Ishikawa (cell line): Measurements from ENCODE around the gene PCDH9.

Source experiments
- CEBPB ChIP-seq: IDR thresholded peaks from 2 replicates; pipeline ENCODE4 v1.6.1; 2012
- CREB1 ChIP-seq: IDR thresholded peaks from 2 replicates; pipeline ENCODE4 v1.6.1; 2012; ENCODE audit warnings: low read depth
- EGR1 ChIP-seq: IDR thresholded peaks from 2 replicates; pipeline ENCODE4 v1.6.1; 2012
- EP300 ChIP-seq: IDR thresholded peaks from 2 replicates; pipeline ENCODE4 v1.6.1; 2012; ENCODE audit warnings: borderline replicate concordance
- FOXM1 ChIP-seq: IDR thresholded peaks from 2 replicates; pipeline ENCODE4 v1.6.1; 2012; ENCODE audit warnings: low read depth, borderline replicate concordance
- RAD21 ChIP-seq: IDR thresholded peaks from 2 replicates; pipeline ENCODE4 v1.6.1; 2012; ENCODE audit warnings: low read depth
- TAF1 ChIP-seq: IDR thresholded peaks from 2 replicates; pipeline ENCODE4 v1.6.1; 2012; ENCODE audit warnings: low read depth, mild to moderate bottlenecking
- TCF12 ChIP-seq: IDR thresholded peaks from 2 replicates; pipeline ENCODE4 v1.6.1; 2012; ENCODE audit warnings: low read depth
- TEAD4 ChIP-seq: IDR thresholded peaks from 2 replicates; pipeline ENCODE4 v1.6.1; 2012
- YY1 ChIP-seq: IDR thresholded peaks from 2 replicates; pipeline ENCODE4 v1.6.1; 2012; ENCODE audit warnings: low read depth
- ZBTB7A ChIP-seq: IDR thresholded peaks from 2 replicates; pipeline ENCODE4 v1.6.1; 2012; ENCODE audit warnings: low read depth
- TF ChIP-seq, protein P1 (sequence below): IDR thresholded peaks from 2 replicates; pipeline ENCODE4 v1.6.1; 2012; ENCODE audit warnings: low read depth, mild to moderate bottlenecking

GRCh38 chr13:66560189-66560588 is 669.9 kb downstream of the PCDH9 start:
- TF ChIP-seq CREB1 (no peak), YY1 (no peak), RAD21 (no peak), CEBPB (no peak), TAF1 (no peak), TCF12 (no peak), FOXM1 (no peak), EGR1 (no peak), EP300 (no peak), TEAD4 (no peak), ZBTB7A (no peak)
- TF ChIP-seq, protein P1, sequence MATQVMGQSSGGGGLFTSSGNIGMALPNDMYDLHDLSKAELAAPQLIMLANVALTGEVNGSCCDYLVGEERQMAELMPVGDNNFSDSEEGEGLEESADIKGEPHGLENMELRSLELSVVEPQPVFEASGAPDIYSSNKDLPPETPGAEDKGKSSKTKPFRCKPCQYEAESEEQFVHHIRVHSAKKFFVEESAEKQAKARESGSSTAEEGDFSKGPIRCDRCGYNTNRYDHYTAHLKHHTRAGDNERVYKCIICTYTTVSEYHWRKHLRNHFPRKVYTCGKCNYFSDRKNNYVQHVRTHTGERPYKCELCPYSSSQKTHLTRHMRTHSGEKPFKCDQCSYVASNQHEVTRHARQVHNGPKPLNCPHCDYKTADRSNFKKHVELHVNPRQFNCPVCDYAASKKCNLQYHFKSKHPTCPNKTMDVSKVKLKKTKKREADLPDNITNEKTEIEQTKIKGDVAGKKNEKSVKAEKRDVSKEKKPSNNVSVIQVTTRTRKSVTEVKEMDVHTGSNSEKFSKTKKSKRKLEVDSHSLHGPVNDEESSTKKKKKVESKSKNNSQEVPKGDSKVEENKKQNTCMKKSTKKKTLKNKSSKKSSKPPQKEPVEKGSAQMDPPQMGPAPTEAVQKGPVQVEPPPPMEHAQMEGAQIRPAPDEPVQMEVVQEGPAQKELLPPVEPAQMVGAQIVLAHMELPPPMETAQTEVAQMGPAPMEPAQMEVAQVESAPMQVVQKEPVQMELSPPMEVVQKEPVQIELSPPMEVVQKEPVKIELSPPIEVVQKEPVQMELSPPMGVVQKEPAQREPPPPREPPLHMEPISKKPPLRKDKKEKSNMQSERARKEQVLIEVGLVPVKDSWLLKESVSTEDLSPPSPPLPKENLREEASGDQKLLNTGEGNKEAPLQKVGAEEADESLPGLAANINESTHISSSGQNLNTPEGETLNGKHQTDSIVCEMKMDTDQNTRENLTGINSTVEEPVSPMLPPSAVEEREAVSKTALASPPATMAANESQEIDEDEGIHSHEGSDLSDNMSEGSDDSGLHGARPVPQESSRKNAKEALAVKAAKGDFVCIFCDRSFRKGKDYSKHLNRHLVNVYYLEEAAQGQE, result no peak
